Neural progenitor cell (in vitro differentiated cells): ENCODE results near the gene TFPT.

Experiments used
- CTCF ChIP-seq: fragments of 200-600 bp; sonication (generic); IDR thresholded peaks from 2 replicates; pipeline ENCODE4 v1.5.1; 2017; ENCODE audit warnings: antibody characterized with exemption, mild to moderate bottlenecking
- EZH2 ChIP-seq: fragments of 200-600 bp; sonication (generic); IDR thresholded peaks from 2 replicates; pipeline ENCODE4 v1.6.1; 2017; ENCODE audit warnings: antibody characterized with exemption, mild to moderate bottlenecking, moderate library complexity

DNA sequence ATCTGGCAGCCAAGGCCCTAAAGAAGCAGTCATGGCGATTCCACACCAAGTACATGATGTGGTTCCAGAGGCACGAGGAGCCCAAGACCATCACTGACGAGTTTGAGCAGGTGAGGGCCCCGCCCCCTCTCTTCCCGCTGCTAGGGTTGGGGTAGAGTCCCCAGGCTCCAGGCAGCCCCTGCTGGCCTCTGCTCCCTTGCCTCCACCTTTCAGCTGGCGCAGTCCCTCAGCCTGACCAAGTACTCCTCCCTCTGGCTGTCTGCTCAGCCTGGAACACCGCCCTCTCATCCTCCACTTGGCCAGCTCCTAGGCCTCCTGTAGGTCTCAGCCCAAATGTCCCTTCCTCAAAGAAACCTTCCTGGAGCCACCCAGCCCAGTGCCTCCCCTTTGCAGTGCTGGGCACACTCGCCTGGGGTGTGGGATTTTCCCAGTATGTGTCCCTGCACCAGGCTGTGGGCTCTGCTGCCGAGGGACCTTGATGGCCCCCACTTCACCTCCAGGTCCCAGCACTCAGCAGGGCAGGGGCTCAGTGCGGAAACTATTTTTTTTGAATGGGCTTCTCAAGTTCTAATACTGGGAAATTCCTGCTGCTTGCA, 38.4 kb upstream of the TFPT start:
- TF ChIP-seq CTCF, result no peak
- no peak for TF ChIP-seq EZH2
